Activated CD8-positive, alpha-beta memory T cell treated with anti-CD3 and anti-CD28 coated beads, Interleukin-2, amount 50 U/mL, for 4 hours (primary cell): ENCODE results near the gene VCX3B.
"Not testable (repeated sequence)": the region's sequence is repeated elsewhere in the genome, so short reads cannot be mapped to it uniquely, and the experiment has no call there.

Source experiments
- DNase-seq: peaks from one replicate; pipeline ENCODE4 v3.0.0-alpha.2; 2020

VCX3B gene

DNA sequence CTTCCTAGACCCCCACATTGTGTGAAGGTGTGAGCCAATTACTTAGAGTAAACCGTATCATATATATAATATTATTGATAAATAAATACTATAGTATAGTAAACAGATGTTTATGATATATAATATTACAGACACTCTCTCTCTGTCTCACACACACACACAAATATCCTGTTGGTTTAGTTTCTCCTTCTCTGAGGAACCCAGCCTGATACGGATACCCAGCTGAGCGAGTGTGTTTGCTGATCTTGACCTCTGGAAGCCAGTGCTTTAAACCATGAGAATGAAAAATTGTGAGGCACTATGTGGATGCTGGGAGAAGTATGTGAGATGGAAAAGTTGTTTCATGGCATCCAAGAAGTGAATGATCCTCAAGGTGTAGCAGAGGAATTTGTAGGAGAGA lies at the start of gene VCX3B:
VCX3B (plus strand) TSS at position 301 of the 400 bp plus-strand sequence. CDS start 621 bp downstream, outside the sequence.
- not testable (repeated sequence) for DNase-seq

DNA sequence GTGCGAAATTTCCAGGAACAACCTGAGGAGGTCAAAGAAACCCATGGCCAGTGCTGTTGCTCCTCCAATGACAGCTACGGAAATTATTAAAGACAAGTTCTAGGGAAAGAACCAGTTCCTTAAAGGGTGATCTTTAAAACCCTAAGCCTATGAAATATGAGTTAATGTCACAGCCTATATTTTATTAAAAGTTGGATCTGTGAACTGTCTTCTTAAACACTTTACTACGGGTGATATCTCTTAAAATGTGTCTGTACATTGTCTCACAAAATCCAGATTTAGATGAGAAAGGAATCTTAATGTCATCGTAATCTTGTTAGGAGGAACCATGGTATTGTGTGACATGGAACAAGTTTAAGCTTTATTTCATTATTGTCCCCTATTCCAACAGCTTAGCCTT lies 46.3 kb upstream of the VCX3B start:
- DNase-seq, result no peak

DNA sequence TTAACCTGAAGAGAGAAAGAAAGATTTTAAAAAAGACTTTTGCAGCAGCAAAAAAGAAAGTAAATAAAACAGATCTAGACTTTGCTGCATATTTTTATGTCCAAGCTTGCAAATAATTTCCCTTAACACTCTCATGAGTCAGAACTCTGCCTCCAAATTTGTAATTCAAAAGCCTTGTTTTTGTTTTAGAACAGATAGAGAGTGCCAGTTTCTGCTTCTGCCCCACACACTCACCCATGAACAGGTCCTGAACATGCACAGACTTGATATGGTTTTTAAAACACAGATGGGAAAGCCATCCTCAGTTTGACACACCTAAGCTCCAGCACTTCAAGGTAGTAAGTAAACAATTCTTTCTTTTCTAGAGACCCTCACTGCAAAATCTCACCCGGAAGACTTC lies 39.7 kb upstream of the VCX3B start:
- DNase-seq, result no peak

DNA sequence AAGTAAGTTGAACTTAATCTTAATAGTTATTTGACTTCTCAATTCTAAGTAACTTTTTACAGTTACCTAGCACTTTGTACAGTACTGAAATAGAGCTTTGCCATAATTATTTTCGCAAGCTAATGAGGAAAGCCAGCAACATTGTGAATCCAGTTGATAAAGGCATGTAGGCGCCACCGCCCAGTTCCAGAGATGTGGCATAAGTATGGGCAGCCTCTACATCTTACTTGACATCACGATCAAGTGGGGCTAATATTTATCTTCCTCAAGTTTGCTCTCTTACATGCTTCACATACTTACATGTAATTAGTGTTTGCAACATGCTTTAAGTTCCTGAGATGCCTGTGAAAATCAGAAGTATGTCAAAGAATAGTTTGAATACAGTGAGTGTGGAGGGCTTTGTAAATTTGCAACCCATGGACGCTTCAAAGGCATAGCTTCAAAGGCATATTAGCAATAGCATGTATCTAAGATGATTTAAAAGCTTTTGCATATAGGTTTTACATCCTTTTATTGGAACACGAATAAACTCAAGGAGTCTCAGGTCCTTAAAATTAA lies 34.9 kb upstream of the VCX3B start:
- DNase-seq, result no peak

DNA sequence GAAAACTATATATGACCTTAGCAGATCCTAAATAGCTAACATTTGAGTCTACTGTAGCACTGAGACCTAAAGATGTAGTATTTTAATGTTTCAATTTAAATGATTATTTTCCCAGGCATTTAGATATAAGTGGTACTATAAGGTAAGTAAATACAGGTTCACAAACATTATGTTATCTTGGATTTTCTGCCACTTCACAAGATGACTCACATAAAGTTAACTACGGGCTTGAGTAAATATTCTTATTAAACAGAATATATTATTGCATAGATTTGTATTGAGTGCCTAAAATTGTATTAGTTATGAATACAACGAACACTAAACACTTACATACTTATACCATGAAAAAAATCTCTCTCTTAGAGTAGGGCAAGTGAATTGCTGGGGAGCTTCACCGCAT lies 34.2 kb upstream of the VCX3B start:
- no peak for DNase-seq

DNA sequence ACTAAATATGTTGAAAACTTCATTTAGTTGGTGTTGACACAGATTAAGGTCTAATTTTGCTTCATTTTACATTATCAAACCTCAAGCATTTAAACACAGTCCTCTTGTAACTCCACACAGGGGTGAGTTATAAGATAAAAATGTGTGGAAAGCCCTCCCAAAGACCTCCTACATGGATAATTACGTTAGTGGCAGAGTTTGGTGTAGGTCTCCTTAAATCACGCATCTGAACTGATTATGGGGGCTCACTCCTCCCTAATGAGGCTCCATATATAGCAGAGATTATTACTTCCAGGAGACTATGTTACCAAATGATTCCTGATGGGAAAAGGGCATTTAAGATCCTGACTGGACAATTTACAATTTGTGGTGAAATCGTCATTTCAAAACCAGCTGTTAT lies 32.2 kb upstream of the VCX3B start:
- no peak for DNase-seq

DNA sequence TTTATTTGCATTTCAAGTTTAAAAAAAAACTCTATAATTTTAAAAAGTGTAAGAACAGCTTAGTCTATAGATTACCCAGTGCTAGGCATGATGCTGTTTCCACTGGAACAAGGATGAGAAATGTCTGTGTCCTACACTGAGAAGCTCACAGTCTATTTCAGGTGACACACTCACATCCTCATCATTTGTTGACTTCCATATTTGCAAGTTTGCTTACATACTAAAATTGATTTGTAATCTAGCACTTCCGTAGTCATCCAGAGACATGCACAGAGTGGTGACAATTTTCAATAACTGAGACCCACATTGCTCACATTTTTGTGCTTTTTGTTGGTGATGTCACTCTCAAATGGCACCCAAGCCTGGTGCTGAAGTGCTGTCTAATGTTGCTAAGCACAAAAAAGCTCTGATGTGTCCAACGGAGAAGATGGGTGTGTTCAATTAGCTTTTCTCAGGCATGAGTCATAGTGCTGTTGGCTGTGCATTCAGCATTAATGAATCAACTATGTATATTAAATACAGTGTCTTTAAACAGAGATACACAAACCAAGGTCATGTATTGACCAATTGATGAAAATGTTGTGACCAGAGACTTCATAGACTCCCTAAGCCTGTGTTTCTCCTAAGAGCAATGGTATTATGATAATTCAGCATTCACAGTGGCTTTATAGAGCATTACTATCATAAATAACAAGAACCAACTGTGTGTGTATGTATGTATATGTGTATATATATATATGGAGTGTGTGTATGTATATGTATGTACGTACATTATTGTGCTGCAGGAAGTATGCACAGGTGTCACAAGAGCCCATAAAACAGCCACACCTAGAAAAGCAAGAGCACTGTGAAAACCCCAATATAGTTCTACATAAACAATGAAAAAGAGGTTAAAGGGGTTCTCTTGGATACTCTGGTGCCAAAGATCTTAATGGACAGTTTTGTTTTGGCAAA lies 31.2 kb upstream of the VCX3B start:
- no peak for DNase-seq

DNA sequence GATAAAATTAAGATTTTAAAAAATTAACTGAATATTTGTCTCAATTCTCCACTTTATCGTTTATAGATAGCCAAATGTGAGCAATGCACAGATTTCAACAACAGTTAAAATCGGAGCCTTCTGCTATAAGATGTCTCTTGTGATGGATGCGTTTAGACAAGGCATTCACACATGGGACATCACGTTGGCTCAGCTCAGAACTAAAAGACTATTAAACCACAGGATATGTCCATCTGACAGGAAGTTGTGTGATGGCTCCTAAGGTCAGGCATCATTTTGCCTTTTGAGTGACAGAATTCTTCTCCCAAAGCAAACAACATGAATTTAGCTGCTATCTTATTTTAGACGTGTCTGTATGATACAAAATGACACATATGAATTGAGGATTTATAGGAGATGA lies 17.3 kb upstream of the VCX3B start:
- DNase-seq, result no peak

DNA sequence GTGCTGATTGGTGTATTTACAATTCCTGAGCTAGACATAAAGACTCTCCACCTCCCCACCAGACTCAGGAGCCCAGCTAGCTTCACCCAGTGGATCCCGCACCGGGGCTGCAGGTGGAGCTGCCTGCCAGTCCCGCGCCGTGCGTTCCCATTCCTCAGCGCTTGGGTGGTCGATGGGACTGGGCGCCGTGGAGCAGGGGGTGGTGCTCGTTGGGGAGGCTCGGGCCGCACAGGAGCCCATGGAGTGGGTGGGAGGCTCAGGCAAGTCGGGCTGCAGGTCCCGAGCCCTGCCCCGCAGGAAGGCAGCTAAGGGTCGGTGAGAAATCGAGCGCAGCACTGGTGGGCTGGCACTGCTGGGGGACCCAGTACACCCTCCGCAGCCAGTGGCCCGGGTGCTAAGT lies 12.3 kb upstream of the VCX3B start:
- DNase-seq, result not testable (repeated sequence)

DNA sequence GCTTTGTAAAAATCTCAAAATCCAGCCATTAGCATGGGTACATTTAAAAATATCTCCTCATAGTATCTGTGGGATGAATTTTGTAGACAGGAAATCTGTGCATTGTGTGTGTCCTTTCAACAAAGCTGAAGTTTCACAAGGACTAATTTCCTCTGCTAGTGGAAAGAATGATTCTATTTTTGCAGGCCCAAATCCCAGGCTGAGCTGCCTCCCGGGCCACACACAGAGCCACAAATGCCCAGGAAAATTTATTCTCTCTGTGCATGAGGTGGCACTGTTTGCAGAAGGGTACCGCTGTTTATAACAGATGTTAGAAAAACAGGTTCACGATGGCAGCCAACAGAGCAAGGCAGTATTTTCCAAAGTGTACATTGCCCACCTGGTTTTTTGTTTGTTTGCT lies 11.0 kb upstream of the VCX3B start:
- DNase-seq, result no peak

DNA sequence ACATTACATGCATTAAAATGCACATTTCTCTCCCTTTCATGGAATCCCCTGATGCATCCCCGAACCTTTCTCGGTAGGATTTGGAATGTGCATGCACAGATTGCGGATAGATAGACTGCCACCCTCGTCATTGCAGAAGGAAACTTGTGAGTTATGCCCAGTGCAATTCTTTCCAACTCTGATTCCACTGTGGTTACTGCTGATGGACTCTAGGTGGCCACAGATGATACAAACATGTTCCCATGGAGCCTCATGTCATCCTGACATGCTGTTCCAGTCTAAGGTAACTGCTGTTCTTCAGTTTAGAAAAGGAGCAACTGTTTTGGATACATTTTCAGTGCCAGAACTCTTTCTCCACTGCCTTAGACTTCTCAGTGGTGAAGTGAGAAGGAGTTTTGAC lies 9.1 kb upstream of the VCX3B start:
- no peak for DNase-seq

DNA sequence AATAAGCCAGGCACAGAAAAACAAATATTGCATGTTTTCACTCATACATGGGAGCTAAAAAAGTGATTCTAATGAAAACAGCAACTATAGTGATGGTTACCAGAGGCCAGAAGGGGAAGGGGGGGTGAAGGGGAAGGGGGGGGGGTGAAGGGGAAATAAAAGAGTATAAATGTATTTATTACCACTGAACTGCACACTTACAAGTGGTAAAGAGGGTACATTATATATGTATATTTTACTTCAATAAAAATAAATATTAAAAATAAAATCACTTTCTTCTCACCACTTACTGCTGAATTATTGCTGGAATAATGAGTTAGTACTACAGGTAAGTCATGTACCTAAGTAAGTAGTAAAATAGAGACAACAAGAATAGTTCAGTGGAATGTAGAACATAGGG lies 2.1 kb upstream of the VCX3B start:
- DNase-seq, result no peak

DNA sequence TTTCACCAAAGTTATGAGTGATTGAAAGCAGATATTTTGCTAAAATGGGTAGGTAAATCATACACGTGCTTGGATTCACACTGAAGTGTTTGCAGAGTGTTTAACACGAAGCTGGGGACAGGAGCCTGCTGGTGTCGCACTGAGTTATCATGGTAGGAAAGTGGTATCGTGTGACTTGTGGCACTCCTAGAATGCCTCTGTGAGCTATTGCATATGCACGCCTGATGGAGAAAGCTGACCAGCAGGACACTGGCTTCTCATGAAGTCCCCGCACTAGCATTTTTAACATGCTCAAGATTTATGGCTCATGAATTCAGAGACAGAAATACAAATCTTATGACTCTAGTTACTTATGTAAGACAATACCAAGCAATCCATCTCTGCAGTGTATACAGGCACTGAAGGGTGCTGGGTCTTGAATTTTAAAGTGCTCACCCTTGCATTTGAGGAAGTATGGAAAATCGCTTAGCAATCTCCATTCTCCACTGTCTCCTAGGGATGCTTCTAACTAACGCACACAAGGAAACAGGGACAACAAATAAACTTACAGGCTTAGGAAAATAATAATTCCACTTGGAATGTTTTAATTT lies 19.8 kb downstream of the VCX3B start:
- no peak for DNase-seq

DNA sequence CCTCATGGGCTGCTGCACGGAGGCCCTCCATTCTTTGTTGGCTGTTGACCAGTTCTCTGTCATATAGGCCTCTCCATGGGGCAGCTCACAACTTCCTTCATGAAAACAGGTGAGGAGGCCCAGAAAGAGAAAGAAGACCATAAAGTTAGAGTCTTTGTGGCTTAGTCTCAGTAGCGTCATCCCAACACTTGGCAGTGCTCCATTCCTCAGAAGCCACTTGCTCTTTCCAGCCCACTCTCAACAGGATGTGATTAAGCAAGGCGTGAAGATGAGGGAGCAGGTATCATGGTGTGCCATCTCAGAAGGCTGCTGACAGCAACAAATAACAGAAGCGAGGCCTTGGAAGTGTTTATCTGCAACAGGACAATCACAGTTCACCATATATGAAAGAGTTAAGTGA lies 30.4 kb downstream of the VCX3B start:
- DNase-seq, result not testable (repeated sequence)

DNA sequence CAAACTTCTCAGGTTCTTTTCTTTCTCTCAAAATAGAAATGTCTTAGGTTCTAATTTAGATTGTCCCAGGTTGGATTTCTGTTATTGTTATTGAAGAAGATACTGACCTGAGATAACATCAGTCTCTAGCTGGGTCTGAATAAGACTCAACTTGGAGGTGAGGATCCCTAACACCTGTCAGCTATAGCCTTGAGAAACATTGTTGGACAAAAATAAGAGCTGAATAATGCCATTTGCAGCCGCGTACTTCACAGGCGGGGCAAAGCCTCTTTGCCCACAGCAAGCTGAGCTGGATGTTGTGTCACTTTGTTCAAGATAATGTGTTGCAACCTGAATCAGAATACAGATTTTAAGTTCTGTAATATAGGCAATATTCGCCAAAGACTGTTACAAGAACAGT lies 35.6 kb downstream of the VCX3B start:
- no peak for DNase-seq

DNA sequence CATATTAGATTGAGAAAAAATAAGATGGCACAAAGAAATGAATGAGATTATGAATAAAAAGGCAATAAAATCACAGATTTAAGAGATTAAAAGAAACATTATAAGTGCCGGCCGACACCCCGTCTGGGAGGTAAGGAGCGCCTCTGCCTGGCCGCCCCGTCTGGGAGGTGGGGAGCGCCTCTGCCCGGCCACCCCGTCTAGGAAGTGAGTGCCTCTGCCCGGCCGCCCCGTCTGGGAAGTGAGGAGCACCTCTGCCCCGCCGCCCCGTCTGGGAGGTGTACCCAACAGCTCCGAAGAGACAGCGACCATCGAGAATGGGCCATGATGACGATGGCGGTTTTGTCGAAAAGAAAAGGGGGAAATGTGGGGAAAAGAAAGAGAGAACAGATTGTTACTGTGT lies 37.5 kb downstream of the VCX3B start:
- DNase-seq, result not testable (repeated sequence)

DNA sequence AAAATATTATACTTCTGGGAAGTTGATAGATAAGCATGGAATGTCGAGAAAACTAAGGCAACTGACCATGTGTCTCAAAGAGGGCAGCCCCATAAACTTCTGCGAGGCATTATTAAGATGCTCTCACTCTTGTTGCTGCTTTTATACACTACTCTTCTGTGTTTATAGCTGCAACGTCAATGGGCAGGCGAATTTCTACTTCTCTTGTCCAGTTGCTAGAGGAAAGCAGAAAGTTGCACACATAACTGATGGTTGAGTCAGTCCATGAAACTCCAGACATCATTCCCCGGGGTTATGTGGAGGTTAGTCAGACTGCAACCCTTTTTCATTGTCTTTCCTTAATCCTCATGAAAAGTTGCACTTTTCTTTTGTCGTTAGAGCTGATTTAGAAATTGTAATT lies 39.8 kb downstream of the VCX3B start:
- DNase-seq, result no peak
